Measurements from ENCODE around the gene PKD2. TPM values are rescaled to one million over a fixed set of nuclear protein-coding genes. Genes with fewer than 3 reads are reported as not detected.
"Not testable (repeated sequence)": the region's sequence is repeated elsewhere in the genome, so short reads cannot be mapped to it uniquely, and the experiment has no call there.

The PKD2 gene
- polyA plus RNA-seq, 3 donors = 1.2 to 9.7 (median 2.4) TPM

DNA sequence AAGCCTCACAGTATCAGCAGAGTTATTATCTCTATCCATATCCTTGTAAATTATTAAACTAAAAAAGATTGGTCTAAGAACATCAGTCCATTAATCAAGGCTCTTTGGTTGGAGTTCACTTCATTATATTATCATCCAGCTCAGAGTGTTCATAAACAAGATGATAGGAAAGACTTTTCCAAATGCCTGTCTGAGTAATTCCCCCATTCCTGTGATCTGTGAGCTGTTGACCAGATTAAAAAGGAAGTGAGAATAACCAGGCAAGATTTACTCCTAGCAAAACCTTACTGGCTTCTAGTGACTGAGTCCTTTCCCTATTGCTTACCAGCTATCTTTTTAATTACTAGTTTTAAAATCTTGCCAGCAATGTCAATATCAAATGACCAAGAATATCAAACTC is 14.9 kb downstream of the PKD2 start:
- no peaks in the 10 kb centered on the region for H3K27me3 Mint-ChIP-seq (ENCODE audit: low read depth in 3 of 3)
- Histone ChIP-seq H3K79me2 (ENCODE audit: insufficient read depth, low read length) (peaks cover 24% of the 10 kb centered on the region), H3K36me3 (replicated peaks in 1 of 2; ENCODE audit: control insufficient read depth in 1 of 2, insufficient read depth in 2 of 2, low read length in 2 of 2) (peaks cover 10 to 52% of the 10 kb centered on the region in 2 donors), H3K27ac (ENCODE audit: low read depth in 1 of 2, low read length in 2 of 2) (no peak overlapping the region), H3K4me2 (replicated peaks; ENCODE audit: extremely low read depth, low read length, poor library complexity, severe bottlenecking) (no peak overlapping the region), H3K4me1 (ENCODE audit: control insufficient read depth in 1 of 2, insufficient read depth in 2 of 2, low read length in 2 of 2) (peaks cover 3 to 11% of the 10 kb centered on the region in 2 donors), H2AFZ (ENCODE audit: insufficient read depth, low read depth, low read length, poor library complexity, severe bottlenecking) (no peak overlapping the region), H4K20me1 (ENCODE audit: insufficient read depth, low read length) (no peaks in the 10 kb centered on the region), H3K9me3 (replicated peaks in 1 of 2; ENCODE audit: control insufficient read depth in 1 of 2, insufficient read depth in 1 of 2, low read length in 2 of 2) (peaks cover 6 to 21% of the 10 kb centered on the region in 2 donors), H3K4me3 (replicated peaks in 1 of 3; ENCODE audit: low read depth in 2 of 3, low read length in 3 of 3) (no peak overlapping the region), H3K9ac (ENCODE audit: insufficient read depth, low read length, poor library complexity, severe bottlenecking) (no peak overlapping the region), H3K27me3 (ENCODE audit: control insufficient read depth in 2 of 2, insufficient read depth in 2 of 2, low read length in 2 of 2) (no peaks in the 10 kb centered on the region)
- H3K4me1 Mint-ChIP-seq = peaks cover 18% of the 10 kb centered on the region
- H3K36me3 Mint-ChIP-seq = peaks cover 32 to 48% of the 10 kb centered on the region in 2 donors
- no peak overlapping the region for H3K4me3 Mint-ChIP-seq
- TF ChIP-seq, protein P1, sequence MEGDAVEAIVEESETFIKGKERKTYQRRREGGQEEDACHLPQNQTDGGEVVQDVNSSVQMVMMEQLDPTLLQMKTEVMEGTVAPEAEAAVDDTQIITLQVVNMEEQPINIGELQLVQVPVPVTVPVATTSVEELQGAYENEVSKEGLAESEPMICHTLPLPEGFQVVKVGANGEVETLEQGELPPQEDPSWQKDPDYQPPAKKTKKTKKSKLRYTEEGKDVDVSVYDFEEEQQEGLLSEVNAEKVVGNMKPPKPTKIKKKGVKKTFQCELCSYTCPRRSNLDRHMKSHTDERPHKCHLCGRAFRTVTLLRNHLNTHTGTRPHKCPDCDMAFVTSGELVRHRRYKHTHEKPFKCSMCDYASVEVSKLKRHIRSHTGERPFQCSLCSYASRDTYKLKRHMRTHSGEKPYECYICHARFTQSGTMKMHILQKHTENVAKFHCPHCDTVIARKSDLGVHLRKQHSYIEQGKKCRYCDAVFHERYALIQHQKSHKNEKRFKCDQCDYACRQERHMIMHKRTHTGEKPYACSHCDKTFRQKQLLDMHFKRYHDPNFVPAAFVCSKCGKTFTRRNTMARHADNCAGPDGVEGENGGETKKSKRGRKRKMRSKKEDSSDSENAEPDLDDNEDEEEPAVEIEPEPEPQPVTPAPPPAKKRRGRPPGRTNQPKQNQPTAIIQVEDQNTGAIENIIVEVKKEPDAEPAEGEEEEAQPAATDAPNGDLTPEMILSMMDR (IDR thresholded peaks at IDR 0.05) = no peak
- H3K9me3 Mint-ChIP-seq = peaks cover 11 to 18% (median 13%) of the 10 kb centered on the region in 7 donors
- DNase-seq = no peak
- intact Hi-C loops (cut with micrococcal nuclease) = no loop called here
- no peak overlapping the region for H3K27ac Mint-ChIP-seq

GRCh38 chr4:88025868-88026661 is 18.6 kb downstream of the PKD2 start:
- H3K27me3 ChIP-seq (ENCODE audit: control insufficient read depth in 2 of 2, insufficient read depth in 2 of 2, low read length in 2 of 2); H2AFZ ChIP-seq (ENCODE audit: insufficient read depth, low read depth, low read length, poor library complexity, severe bottlenecking); H3K4me3 ChIP-seq (replicated peaks in 1 of 3; ENCODE audit: low read depth in 2 of 3, low read length in 3 of 3); H3K79me2 ChIP-seq (ENCODE audit: insufficient read depth, low read length); H4K20me1 ChIP-seq (ENCODE audit: insufficient read depth, low read length); H3K4me2 ChIP-seq (replicated peaks; ENCODE audit: extremely low read depth, low read length, poor library complexity, severe bottlenecking); H3K4me1 ChIP-seq (ENCODE audit: control insufficient read depth in 1 of 2, insufficient read depth in 2 of 2, low read length in 2 of 2); H3K27ac Mint-ChIP-seq; H3K27ac ChIP-seq (ENCODE audit: low read depth in 1 of 2, low read length in 2 of 2); intact Hi-C loops (cut with micrococcal nuclease); H3K4me3 Mint-ChIP-seq; DNase-seq; H3K27me3 Mint-ChIP-seq (ENCODE audit: low read depth in 3 of 3); H3K9ac ChIP-seq (ENCODE audit: insufficient read depth, low read length, poor library complexity, severe bottlenecking): not testable (repeated sequence)
- WGBS (ENCODE audit: insufficient coverage) = 97% methylated on average over 4 of the region's 6 CpGs
- peaks cover 13 to 23% (median 17%) of the 10 kb centered on the region in 7 donors for H3K9me3 Mint-ChIP-seq
- H3K4me1 Mint-ChIP-seq = peaks cover 28% of the 10 kb centered on the region
- H3K9me3 ChIP-seq (replicated peaks in 1 of 2; ENCODE audit: control insufficient read depth in 1 of 2, insufficient read depth in 1 of 2, low read length in 2 of 2) = peaks cover 6 to 21% of the 10 kb centered on the region in 2 donors
- peaks cover 27 to 48% of the 10 kb centered on the region in 2 donors for H3K36me3 Mint-ChIP-seq
- H3K36me3 ChIP-seq (replicated peaks in 1 of 2; ENCODE audit: control insufficient read depth in 1 of 2, insufficient read depth in 2 of 2, low read length in 2 of 2) = peaks cover 5 to 43% of the 10 kb centered on the region in 2 donors

All from CD14-positive monocyte (primary cell).